ENCODE measurements around the gene ANTKMT. TPM values are rescaled to one million over a fixed set of nuclear protein-coding genes. Genes with fewer than 3 reads are reported as not detected.

Gene ANTKMT
- total and polyA plus RNA-seq, 2 of the 8 experiments (the other 6 are each of a cell fraction or from before 2014, with no cell fraction given) = 26.5 to 26.6 TPM

DNA sequence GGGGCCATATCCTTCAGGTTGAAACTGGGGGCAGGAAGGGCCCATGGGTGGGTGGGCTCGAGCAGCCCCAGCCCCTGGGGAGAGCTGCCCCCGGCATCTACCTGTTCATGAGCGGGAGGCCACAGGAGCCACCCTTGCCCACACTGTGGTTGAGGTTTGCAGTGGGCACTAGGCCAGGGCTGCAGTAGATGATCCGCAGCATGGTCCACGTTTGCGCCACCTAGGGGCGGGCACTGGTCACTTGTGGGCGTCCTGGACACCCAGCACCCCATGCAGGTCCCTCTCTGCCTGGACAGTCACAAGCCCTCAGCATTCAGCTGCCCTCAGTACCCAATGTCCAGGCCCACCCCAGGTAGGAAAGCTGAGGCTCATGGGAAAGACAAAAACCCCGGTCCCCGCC, 35.0 kb upstream of the ANTKMT start:
- Histone ChIP-seq H3K56ac (replicated peaks; ENCODE audit: insufficient read length, low read depth, low read length) (no peak overlapping the region), H2AFZ (ENCODE audit: low read length) (no peak overlapping the region), H4K5ac (ENCODE audit: insufficient read length, low read depth, low read length) (no peak overlapping the region), H3K79me1 (ENCODE audit: low read depth, low read length) (peaks cover 10% of the 10 kb centered on the region), H3K9ac (replicated peaks in 1 of 4; ENCODE audit: extremely low read depth in 1 of 4, low read depth in 3 of 4, low read length in 3 of 4) (no peak overlapping the region), H3K4me2 (ENCODE audit: insufficient read depth in 1 of 2, low read depth in 2 of 2, low read length in 2 of 2) (no peak overlapping the region), H3K4me3 (ENCODE audit: extremely low read depth in 1 of 4, insufficient read depth in 2 of 4, low read depth in 3 of 4, low read length in 4 of 4) (no peak overlapping the region), H2BK15ac (ENCODE audit: low read length) (no peak overlapping the region), H3K14ac (ENCODE audit: insufficient read length) (no peak overlapping the region), H3K36me3 (ENCODE audit: control insufficient read depth in 2 of 4, insufficient read depth in 4 of 4, low read length in 3 of 4) (peaks cover 4 to 28% (median 15%) of the 10 kb centered on the region in 4 experiments; a peak in 7 of 8 replicates), H4K91ac (replicated peaks; ENCODE audit: insufficient read length, low read length) (no peak overlapping the region), H3K27ac (ENCODE audit: low read depth, low read length) (no peak overlapping the region), H3K23me2 (ENCODE audit: low read depth, low read length) (peaks cover 15% of the 10 kb centered on the region), H3K79me2 (ENCODE audit: control insufficient read depth in 1 of 2, insufficient read depth in 2 of 2, low read length in 2 of 2) (peaks cover 0 to 11% of the 10 kb centered on the region in 2 experiments; a peak in 1 of 4 replicates), H2BK120ac (replicated peaks; ENCODE audit: low read depth, low read length) (no peak overlapping the region), H4K20me1 (replicated peaks in 1 of 2; ENCODE audit: control insufficient read depth in 1 of 2, insufficient read depth in 2 of 2, low read length in 2 of 2) (peaks cover 4 to 33% of the 10 kb centered on the region in 2 experiments), H3K18ac (ENCODE audit: extremely low read depth, low read length) (no peak overlapping the region), H3K4ac (replicated peaks; ENCODE audit: insufficient read length, low read depth, low read length) (no peak overlapping the region), H3K4me1 (replicated peaks in 1 of 4; ENCODE audit: control insufficient read depth in 3 of 4, insufficient read depth in 4 of 4, low read length in 3 of 4) (peaks cover 0 to 21% (median 15%) of the 10 kb centered on the region in 4 experiments; a peak in 5 of 7 replicates), H2AK5ac (ENCODE audit: low read depth, low read length) (no peak overlapping the region), H2BK20ac (ENCODE audit: low read length) (no peak overlapping the region), H3K23ac (ENCODE audit: insufficient read length) (no peak overlapping the region), H4K8ac (ENCODE audit: extremely low read depth, insufficient read depth, low read length) (no peak overlapping the region), H2BK5ac (ENCODE audit: low read depth, low read length) (no peak overlapping the region), H3K9me3 (ENCODE audit: insufficient read depth in 2 of 2, low read depth in 1 of 2, low read length in 1 of 2) (no peaks in the 10 kb centered on the region), H3K27me3 (replicated peaks in 1 of 4; ENCODE audit: control insufficient read depth in 3 of 4, extremely low read depth in 1 of 4, insufficient read depth in 3 of 4, low read length in 3 of 4) (peaks cover 0 to 2% (median under 1%) of the 10 kb centered on the region in 4 experiments; a peak in 1 of 7 replicates), H2BK12ac (ENCODE audit: low read depth, low read length) (no peak overlapping the region)
- DNase-seq (ENCODE audit: low read depth in 1 of 2, low spot score in 2 of 2) = peak in 1 of 2 experiments; percentile 78
- ChIA-PET CTCF (ENCODE audit: partially characterized antibody) (interaction anchor here (0.6 to 6.0 kb wide), 18 partner anchors 10 to 315 kb away, joined by 3 to 75 read pairs (median 3); partner anchors contain the start of genes FBXL16, RHBDL1, RHOT2 and WDR90), POLR2A (ENCODE audit: partially characterized antibody) (interaction anchor here (0.8 to 2.5 kb wide), 10 partner anchors 10 to 98 kb away, joined by 3 to 6 read pairs (median 4); partner anchors contain the start of genes RHBDL1 and RHOT2)
- FAIRE-seq = no peak
- WGBS, 2 experiments (ENCODE audit: extremely low coverage in 1 of 2, insufficient coverage in 1 of 2, insufficient read length in 1 of 2, insufficient replicate concordance in 2 of 2, low coverage in 1 of 2, low lambda C conversion rate in 2 of 2, missing lambda C conversion rate in 1 of 2) = 84% methylated on average over 10 of the region's 10 CpGs; no CpG with 5 or more reads in 1 of the 2 experiments
- TF ChIP-seq EZH2 (IDR thresholded peaks at IDR 0.05; ENCODE audit: low read depth, low read length, severe bottlenecking) = no peak
- peak in 1 of 2 experiments; percentile 34; a peak in 1 of 4 replicates for TF ChIP-seq RAD21 (IDR thresholded peaks at IDR 0.05 in 1 of 2, conservative IDR thresholded peaks at IDR 0.05 in 1 of 2; ENCODE audit: low read depth in 2 of 2, low read length in 2 of 2)
- TF ChIP-seq, protein P1, sequence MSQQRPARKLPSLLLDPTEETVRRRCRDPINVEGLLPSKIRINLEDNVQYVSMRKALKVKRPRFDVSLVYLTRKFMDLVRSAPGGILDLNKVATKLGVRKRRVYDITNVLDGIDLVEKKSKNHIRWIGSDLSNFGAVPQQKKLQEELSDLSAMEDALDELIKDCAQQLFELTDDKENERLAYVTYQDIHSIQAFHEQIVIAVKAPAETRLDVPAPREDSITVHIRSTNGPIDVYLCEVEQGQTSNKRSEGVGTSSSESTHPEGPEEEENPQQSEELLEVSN (IDR thresholded peaks at IDR 0.05) = no peak
- TF ChIP-seq, protein P2, sequence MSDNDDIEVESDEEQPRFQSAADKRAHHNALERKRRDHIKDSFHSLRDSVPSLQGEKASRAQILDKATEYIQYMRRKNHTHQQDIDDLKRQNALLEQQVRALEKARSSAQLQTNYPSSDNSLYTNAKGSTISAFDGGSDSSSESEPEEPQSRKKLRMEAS (IDR thresholded peaks at IDR 0.05) = peak; percentile 48; the same call in 1 of the 2 replicates
- TF ChIP-seq CHD2 (IDR thresholded peaks at IDR 0.05; ENCODE audit: low read length) = no peak
- TF ChIP-seq KDM1A (IDR thresholded peaks at IDR 0.05; ENCODE audit: borderline replicate concordance, low read length) = no peak
- TF ChIP-seq, protein P3, sequence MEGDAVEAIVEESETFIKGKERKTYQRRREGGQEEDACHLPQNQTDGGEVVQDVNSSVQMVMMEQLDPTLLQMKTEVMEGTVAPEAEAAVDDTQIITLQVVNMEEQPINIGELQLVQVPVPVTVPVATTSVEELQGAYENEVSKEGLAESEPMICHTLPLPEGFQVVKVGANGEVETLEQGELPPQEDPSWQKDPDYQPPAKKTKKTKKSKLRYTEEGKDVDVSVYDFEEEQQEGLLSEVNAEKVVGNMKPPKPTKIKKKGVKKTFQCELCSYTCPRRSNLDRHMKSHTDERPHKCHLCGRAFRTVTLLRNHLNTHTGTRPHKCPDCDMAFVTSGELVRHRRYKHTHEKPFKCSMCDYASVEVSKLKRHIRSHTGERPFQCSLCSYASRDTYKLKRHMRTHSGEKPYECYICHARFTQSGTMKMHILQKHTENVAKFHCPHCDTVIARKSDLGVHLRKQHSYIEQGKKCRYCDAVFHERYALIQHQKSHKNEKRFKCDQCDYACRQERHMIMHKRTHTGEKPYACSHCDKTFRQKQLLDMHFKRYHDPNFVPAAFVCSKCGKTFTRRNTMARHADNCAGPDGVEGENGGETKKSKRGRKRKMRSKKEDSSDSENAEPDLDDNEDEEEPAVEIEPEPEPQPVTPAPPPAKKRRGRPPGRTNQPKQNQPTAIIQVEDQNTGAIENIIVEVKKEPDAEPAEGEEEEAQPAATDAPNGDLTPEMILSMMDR (IDR thresholded peaks at IDR 0.05; ENCODE audit: control extremely low read depth in 1 of 3, insufficient read depth in 1 of 3, low read depth in 1 of 3, low read length in 3 of 3) = peak in 2 of 3 experiments; percentile 52 to 80; a peak in 3 of 4 replicates
- no peak for TF ChIP-seq BRCA1 (IDR thresholded peaks at IDR 0.05; ENCODE audit: low read depth, low read length)
- no peak for TF ChIP-seq TEAD4 (IDR thresholded peaks at IDR 0.05; ENCODE audit: low read depth, low read length)
